H9 (cell line): ENCODE data around the gene DLG5. TPM values are rescaled to one million over a fixed set of nuclear protein-coding genes. Genes with fewer than 3 reads are reported as not detected.

Experiments used
- DNase-seq: peaks from one replicate; pipeline ENCODE4 v3.0.0-alpha.2; 2017
- H2AFZ ChIP-seq: one replicate; pipeline ENCODE4 v1.6.1; 2013; ENCODE audit warnings: mild to moderate bottlenecking, low read length, control low read depth, moderate library complexity
- H2AK5ac ChIP-seq: 2 replicates; pipeline ENCODE4 v1.6.1; 2013; ENCODE audit warnings: low read length, control low read depth, mixed read lengths; ENCODE audit not compliant: insufficient read length
- H2BK120ac ChIP-seq: one replicate; pipeline ENCODE4 v1.6.1; 2013; ENCODE audit warnings: low read depth, mild to moderate bottlenecking, low read length, control low read depth, inconsistent platforms; ENCODE audit not compliant: poor library complexity, severe bottlenecking
- H2BK12ac ChIP-seq: 2 replicates; pipeline ENCODE4 v1.6.1; 2013; ENCODE audit warnings: low read length, control low read depth, mixed read lengths, low read depth; ENCODE audit not compliant: insufficient read length
- H2BK15ac ChIP-seq: 2 replicates; pipeline ENCODE4 v1.6.1; 2013; ENCODE audit warnings: low read depth, low read length, control low read depth
- H2BK20ac ChIP-seq: one replicate; pipeline ENCODE4 v1.6.1; 2013; ENCODE audit warnings: low read depth, mild to moderate bottlenecking, low read length, control low read depth, inconsistent platforms; ENCODE audit not compliant: poor library complexity, severe bottlenecking
- H2BK5ac ChIP-seq: 2 replicates; pipeline ENCODE4 v1.6.1; 2013; ENCODE audit warnings: low read length, control low read depth, mixed read lengths; ENCODE audit not compliant: insufficient read length
- H3K14ac ChIP-seq: 2 replicates; pipeline ENCODE4 v1.6.1; 2013; ENCODE audit warnings: low read length, control low read depth; ENCODE audit not compliant: insufficient read depth
- H3K18ac ChIP-seq: 2 replicates; pipeline ENCODE4 v1.6.1; 2013; ENCODE audit warnings: low read depth, mild to moderate bottlenecking, mixed read lengths, low read length, control low read depth; ENCODE audit not compliant: insufficient read length
- H3K23ac ChIP-seq: 2 replicates; pipeline ENCODE4 v1.6.1; 2013; ENCODE audit warnings: low read length, control low read depth, mixed read lengths, low read depth; ENCODE audit not compliant: insufficient read length
- H3K23me2 ChIP-seq: 2 replicates; pipeline ENCODE4 v1.6.1; 2013; ENCODE audit warnings: low read depth, mild to moderate bottlenecking, mixed read lengths, low read length, control low read depth; ENCODE audit not compliant: insufficient read length, poor library complexity, severe bottlenecking
- H3K27ac ChIP-seq: 2 replicates; pipeline ENCODE4 v1.5.1; 2013; ENCODE audit warnings: low read length, control low read depth, mixed read lengths, low read depth; ENCODE audit not compliant: insufficient read length
- H3K27me3 ChIP-seq: 2 replicates; pipeline ENCODE4 v1.6.1; 2013; ENCODE audit warnings: low read length, control low read depth, inconsistent platforms; ENCODE audit not compliant: insufficient read depth
- H3K4ac ChIP-seq: 2 replicates; pipeline ENCODE4 v1.6.1; 2013; ENCODE audit warnings: low read depth, mild to moderate bottlenecking, control low read depth, inconsistent platforms, low read length, moderate library complexity
- H3K4me1 ChIP-seq: 2 replicates; pipeline ENCODE4 v1.6.1; 2013; ENCODE audit warnings: low read length, control low read depth, inconsistent platforms; ENCODE audit not compliant: insufficient read depth
- H3K4me2 ChIP-seq: 2 replicates; pipeline ENCODE4 v1.6.1; 2013; ENCODE audit warnings: low read length, control low read depth, mixed read lengths; ENCODE audit not compliant: insufficient read length, insufficient read depth
- H3K56ac ChIP-seq: 2 replicates; pipeline ENCODE4 v1.6.1; 2013; ENCODE audit warnings: low read depth, mild to moderate bottlenecking, mixed read lengths, low read length, control low read depth; ENCODE audit not compliant: insufficient read length
- H3K79me1 ChIP-seq: 2 replicates; pipeline ENCODE4 v1.6.1; 2013; ENCODE audit warnings: low read depth, mild to moderate bottlenecking, moderate library complexity, low read length, control low read depth, inconsistent platforms; ENCODE audit not compliant: insufficient read depth, poor library complexity, severe bottlenecking
- H3K79me2 ChIP-seq: 2 replicates; pipeline ENCODE4 v1.6.1; 2013; ENCODE audit warnings: low read length, control low read depth, inconsistent platforms; ENCODE audit not compliant: insufficient read depth
- H3K9ac ChIP-seq: 2 replicates; pipeline ENCODE4 v1.6.1; 2013; ENCODE audit warnings: low read length, control low read depth, mixed read lengths; ENCODE audit not compliant: insufficient read length; ENCODE audit errors: extremely low read depth
- H3K9me3 ChIP-seq: one replicate; pipeline ENCODE4 v1.6.1; 2013; ENCODE audit warnings: low read depth, low read length, inconsistent platforms; ENCODE audit not compliant: control insufficient read depth
- H3T11ph ChIP-seq: one replicate; pipeline ENCODE4 v1.6.1; 2013; ENCODE audit warnings: mild to moderate bottlenecking, low read length, control low read depth, inconsistent platforms
- H4K20me1 ChIP-seq: one replicate; pipeline ENCODE4 v1.6.1; 2013; ENCODE audit not compliant: control insufficient read depth, insufficient read length, insufficient read depth
- H4K5ac ChIP-seq: 2 replicates; pipeline ENCODE4 v1.6.1; 2013; ENCODE audit warnings: low read depth, mild to moderate bottlenecking, mixed read lengths, low read length, control low read depth; ENCODE audit not compliant: insufficient read length
- H4K8ac ChIP-seq: replicated peaks from 2 replicates; pipeline ENCODE4 v1.6.1; 2013; ENCODE audit warnings: low read length, control low read depth, mixed read lengths, low read depth; ENCODE audit not compliant: insufficient read length
- H4K91ac ChIP-seq: 2 replicates; pipeline ENCODE4 v1.6.1; 2013; ENCODE audit warnings: low read depth, mild to moderate bottlenecking, moderate library complexity, mixed read lengths, low read length, control low read depth; ENCODE audit not compliant: insufficient read length
- H3K27ac Mint-ChIP-seq, 3 experiments: 2 replicates in 2 of 3; 3 replicates in 1 of 3; pipeline ENCODE4 v1.8.0; 2020 to 2021; ENCODE audit warnings: mixed read lengths in 3 of 3, mild to moderate bottlenecking in 1 of 3, moderate library complexity in 1 of 3
- H3K27me3 Mint-ChIP-seq: 2 replicates; pipeline ENCODE4 v1.8.0; 2021; ENCODE audit warnings: low read depth, mild to moderate bottlenecking, moderate library complexity, mixed read lengths
- H3K36me3 Mint-ChIP-seq, 3 experiments: 2 replicates in 2 of 3; 3 replicates in 1 of 3; pipeline ENCODE4 v1.8.0; 2020 to 2021; ENCODE audit warnings: low read depth in 3 of 3, mixed read lengths in 3 of 3; ENCODE audit not compliant: insufficient read depth in 1 of 3
- H3K4me1 Mint-ChIP-seq, 2 experiments: 2 replicates each; pipeline ENCODE4 v1.8.0; 2020; ENCODE audit warnings: mixed read lengths in 2 of 2
- H3K4me3 Mint-ChIP-seq, 2 experiments: 2 replicates in 1 of 2; 3 replicates in 1 of 2; pipeline ENCODE4 v1.8.0; 2020 to 2021; ENCODE audit warnings: mild to moderate bottlenecking in 2 of 2, mixed read lengths in 2 of 2, moderate library complexity in 1 of 2
- H3K9me3 Mint-ChIP-seq, 2 experiments: 2 replicates in 1 of 2; 3 replicates in 1 of 2; pipeline ENCODE4 v1.8.0; 2020; ENCODE audit warnings: mild to moderate bottlenecking in 2 of 2, mixed read lengths in 2 of 2, moderate library complexity in 1 of 2
- CTCF ChIP-seq: fragments of 200-600 bp; sonication (generic); conservative IDR thresholded peaks from 3 replicates; pipeline ENCODE4 v1.8.0; 2021; ENCODE audit warnings: antibody characterized with exemption, mild to moderate bottlenecking
- WGBS: extraction: QIAGEN DNeasy Blood & Tissue Kit; methylation state at CpG from one replicate; pipeline ENCODE4 v1.1.7; 2013; ENCODE audit warnings: missing lambda C conversion rate, low lambda C conversion rate, mixed read lengths; ENCODE audit not compliant: insufficient read length; ENCODE audit errors: extremely low coverage; 5-methylcytosine and 5-hydroxymethylcytosine counted together
- total RNA-seq: library from RNA; stranded (reverse); gene quantifications from 2 replicates; pipeline ENCODE4 v1.2.1, GENCODE V29; 2021

Gene DLG5
- total RNA-seq, 1 experiment from 2014 or later, result 67.4 TPM

- Mint-ChIP-seq H3K9me3 (no peaks in the 10 kb centered on the region), H3K27me3 (no peaks in the 10 kb centered on the region), H3K4me3 (no peak overlapping the region), H3K4me1 (peaks cover 14 to 27% of the 10 kb centered on the region in 2 experiments; a peak in 3 of 4 replicates), H3K36me3 (peaks cover 12 to 47% (median 19%) of the 10 kb centered on the region in 3 experiments), H3K27ac (peak overlapping the region in 2 of 3 experiments; percentile 79 to 96; a peak in 2 of 7 replicates)
- no peak for DNase-seq
- H4K8ac ChIP-seq, result no peak overlapping the region
- H3K4me2 ChIP-seq, result no peak overlapping the region
- H2BK12ac ChIP-seq, result no peak overlapping the region
- H3K23me2 ChIP-seq, result no peaks in the 10 kb centered on the region
- no peak overlapping the region for H4K5ac ChIP-seq
- H3K4me1 ChIP-seq, result no peaks in the 10 kb centered on the region
- H3T11ph ChIP-seq, result no peak overlapping the region
- H3K18ac ChIP-seq, result no peak overlapping the region
- no peak overlapping the region for H3K4ac ChIP-seq
- WGBS, result no CpG with 5 or more reads among the region's 7 CpGs
- no peak overlapping the region for H4K91ac ChIP-seq
- no peak overlapping the region for H2BK5ac ChIP-seq
- no peak overlapping the region for H2AK5ac ChIP-seq
- no peak overlapping the region for H3K9ac ChIP-seq
- H3K79me1 ChIP-seq, result no peaks in the 10 kb centered on the region
- no peaks in the 10 kb centered on the region for H3K9me3 ChIP-seq
- H3K79me2 ChIP-seq, result no peaks in the 10 kb centered on the region; the same call in 1 of the 2 replicates
- H2BK120ac ChIP-seq, result no peak overlapping the region
- no peak overlapping the region for H2BK15ac ChIP-seq
- no peak for TF ChIP-seq CTCF
- no peak overlapping the region for H3K14ac ChIP-seq
- no peaks in the 10 kb centered on the region for H4K20me1 ChIP-seq
- no peak overlapping the region for H2BK20ac ChIP-seq
- H2AFZ ChIP-seq, result no peak overlapping the region
- H3K27me3 ChIP-seq, result no peaks in the 10 kb centered on the region
- H3K23ac ChIP-seq, result peak overlapping the region; percentile 27
- no peak overlapping the region for H3K56ac ChIP-seq
- H3K27ac ChIP-seq, result no peak overlapping the region
These were observed 67.2 kb downstream of the DLG5 start for GRCh38 chr10:77859200-77859864.
